ENCODE results near the gene APOBEC3C. TPM values are rescaled to one million over a fixed set of nuclear protein-coding genes. Genes with fewer than 3 reads are reported as not detected.

The APOBEC3C gene
- total and polyA plus RNA-seq, 8 donors = 1.2 to 15.4 (median 7.7) TPM

GRCh38 chr22:38966380-38966702, 47.7 kb upstream of the APOBEC3C start:
- intact Hi-C loops (cut with DNase I; ENCODE audit: low total_unique reads) = no loop called here
- Histone ChIP-seq H3K4me3 (no peak overlapping the region), H3K27me3 (peaks cover 0 to 11% (median 0%) of the 10 kb centered on the region in 3 donors), H3K4me1 (peaks cover 0 to 25% (median 10%) of the 10 kb centered on the region in 4 donors), H3K9me3 (no peaks in the 10 kb centered on the region), H3K36me3 (no peaks in the 10 kb centered on the region), H3K27ac (no peak overlapping the region)
- WGBS, 5 donors = 50 to 58% (median 54%) methylated on average over 5 of the region's 5 CpGs; no CpG with 5 or more reads in 1 of the 5 donors
- no peak for DNase-seq
- no peak for TF ChIP-seq POLR2A (IDR thresholded peaks at IDR 0.05)
- no peak for TF ChIP-seq POLR2AphosphoS5 (IDR thresholded peaks at IDR 0.05)
- TF ChIP-seq EP300 (IDR thresholded peaks at IDR 0.05) = no peak
- TF ChIP-seq CTCF (IDR thresholded peaks at IDR 0.05) = no peak

GRCh38 chr22:38966942-38967341, 47.1 kb upstream of the APOBEC3C start:
- Histone ChIP-seq H3K4me3 (no peak overlapping the region), H3K36me3 (no peaks in the 10 kb centered on the region), H3K4me1 (peaks cover 0 to 25% (median 10%) of the 10 kb centered on the region in 4 donors), H3K27ac (peak overlapping the region in 2 of 5 donors; percentile 61 to 65), H3K27me3 (peaks cover 0 to 13% (median 0%) of the 10 kb centered on the region in 3 donors), H3K9me3 (no peaks in the 10 kb centered on the region)
- WGBS, 5 donors = 93 to 96% (median 95%) methylated on average over 7 of the region's 7 CpGs; no CpG with 5 or more reads in 1 of the 5 donors
- DNase-seq = no peak
- TF ChIP-seq EP300 (IDR thresholded peaks at IDR 0.05) (no peak), POLR2A (IDR thresholded peaks at IDR 0.05) (no peak), POLR2AphosphoS5 (IDR thresholded peaks at IDR 0.05) (no peak), CTCF (IDR thresholded peaks at IDR 0.05) (no peak)
- intact Hi-C loops (cut with DNase I; ENCODE audit: low total_unique reads) = no loop called here

DNA sequence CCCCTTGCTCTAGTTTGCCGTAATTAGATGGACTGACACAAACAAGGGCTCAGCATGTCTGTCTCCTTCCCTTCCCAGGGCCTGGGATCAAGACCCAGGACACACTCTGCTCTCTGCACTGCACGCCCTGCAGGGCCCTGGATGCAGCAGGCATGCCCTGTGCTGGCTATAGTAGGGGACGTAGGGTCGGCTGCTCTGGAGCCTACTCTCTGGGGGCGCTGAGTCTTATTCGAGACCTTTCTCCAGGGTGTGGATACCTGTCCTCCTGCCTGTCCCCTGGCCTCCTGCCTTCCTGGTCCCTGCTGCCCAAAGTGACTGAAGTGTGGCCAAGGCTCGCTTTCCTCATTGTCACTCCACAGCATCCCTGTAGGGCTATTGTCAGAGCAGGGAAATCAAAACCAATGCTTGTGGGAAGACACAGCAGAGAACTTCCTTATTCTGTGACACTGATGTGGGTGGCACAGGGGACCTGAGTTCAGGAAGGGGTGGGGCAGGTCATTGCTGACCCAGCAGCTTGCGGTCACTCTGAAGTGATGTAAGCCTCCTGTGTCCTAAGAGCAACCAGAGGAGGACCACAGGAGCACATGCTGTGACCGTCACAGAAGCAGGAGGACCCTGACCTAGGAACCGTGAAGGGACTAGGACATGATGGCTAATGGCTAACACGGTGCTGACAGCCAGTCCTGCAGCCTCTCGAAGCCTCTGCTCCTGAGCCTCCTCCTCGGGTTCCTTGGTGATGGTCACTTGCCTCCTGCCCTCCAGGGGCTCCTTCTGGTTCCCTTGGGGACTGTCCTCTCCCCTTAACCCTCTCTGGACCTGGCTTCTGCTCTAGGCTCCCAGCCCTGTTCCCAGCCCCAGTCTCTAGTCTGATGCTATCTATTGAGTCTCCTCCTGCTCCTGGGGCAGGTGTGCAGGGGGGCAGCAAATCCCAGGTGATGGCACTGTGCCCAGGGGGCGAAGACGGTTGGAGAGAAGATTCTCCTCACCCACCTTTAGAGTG, 46.3 kb upstream of the APOBEC3C start:
- no peaks in the 10 kb centered on the region for H3K36me3 ChIP-seq
- whole genome bisulfite sequencing, 5 donors = 78 to 89% (median 82%) methylated on average over 15 of the region's 15 CpGs; no CpG with 5 or more reads in 1 of the 5 donors
- no peak overlapping the region for H3K4me3 ChIP-seq
- peak overlapping the region in 2 of 5 donors; percentile 61 to 65 for H3K27ac ChIP-seq
- no peaks in the 10 kb centered on the region for H3K9me3 ChIP-seq
- peaks cover 0 to 25% (median 10%) of the 10 kb centered on the region in 4 donors for H3K4me1 ChIP-seq
- peak in 1 of 2 donors; percentile 41 for DNase-seq
- TF ChIP-seq POLR2AphosphoS5 (IDR thresholded peaks at IDR 0.05) (peak in 1 of 3 donors; percentile 13), POLR2A (IDR thresholded peaks at IDR 0.05) (no peak)
- intact Hi-C loops (cut with DNase I; ENCODE audit: low total_unique reads) = no loop called here
- H3K27me3 ChIP-seq = peaks cover 0 to 13% (median 0%) of the 10 kb centered on the region in 3 donors

- DNase-seq = no peak
- WGBS, 5 donors = 82 to 88% (median 87%) methylated on average over 11 of the region's 11 CpGs; no CpG with 5 or more reads in 1 of the 5 donors
Observed at GRCh38 chr22:38968801-38969200, 45.3 kb upstream of the APOBEC3C start.

More at GRCh38 chr22:38968801-38969200, 45.3 kb upstream of the APOBEC3C start:
- no peak for TF ChIP-seq POLR2A (IDR thresholded peaks at IDR 0.05)
- TF ChIP-seq EP300 (IDR thresholded peaks at IDR 0.05) = no peak
- TF ChIP-seq POLR2AphosphoS5 (IDR thresholded peaks at IDR 0.05) = no peak
- no peak for TF ChIP-seq CTCF (IDR thresholded peaks at IDR 0.05)
- Histone ChIP-seq H3K4me1 (peaks cover 0 to 24% (median 7%) of the 10 kb centered on the region in 4 donors), H3K9me3 (no peaks in the 10 kb centered on the region), H3K4me3 (no peak overlapping the region), H3K27me3 (peaks cover 0 to 13% (median 0%) of the 10 kb centered on the region in 3 donors), H3K27ac (no peak overlapping the region), H3K36me3 (no peaks in the 10 kb centered on the region)
- intact Hi-C loops (cut with DNase I; ENCODE audit: low total_unique reads) = no loop called here

Measured in stomach (tissue), 9 donors.